A549 (cell line): ENCODE measurements around the gene KLHL29. TPM values are rescaled to one million over a fixed set of nuclear protein-coding genes. Genes with fewer than 3 reads are reported as not detected.

Experiments
- ATAC-seq, 2 experiments: fragments of 200-7000 bp in 1 of 2; fragments of >200 bp in 1 of 2; cut with Nextera tagmentation in 1 of 2; cut with Tn5 transposase in 1 of 2; 3 replicates each; pipeline versions ENCODE4 v1.8.0 to v1.9.1; 2018 to 2020; ENCODE audit warnings: mild to moderate bottlenecking in 1 of 2, moderate library complexity in 1 of 2
- CTCF ChIA-PET: fragments of 300-600 bp; sonication (Branson Sonifier 250); formaldehyde crosslinking; extraction: SDS; loops from one replicate; lab custom pipeline; 2021; ENCODE audit warnings: antibody characterized with exemption, inconsistent platforms; lab: Yijun Ruan, JAX
- POLR2A ChIA-PET: fragments of 350-600 bp; formaldehyde crosslinking; extraction: SDS; loops from one replicate; lab custom pipeline; 2021; ENCODE audit warnings: antibody characterized with exemption, inconsistent platforms; lab: Yijun Ruan, JAX
- DNase-seq, 2 experiments: peaks; one replicate each; pipeline versions ENCODE4 v3.0.0 to v3.0.0-alpha.2; 2011 to 2016; ENCODE audit warnings: low read depth in 1 of 2, low spot score in 1 of 2
- FAIRE-seq: peaks from 2 replicates; lab custom pipeline; 2011; peaks lifted over from hg19 to GRCh38; lab: Jason Lieb, UNC
- H3K27ac ChIP-seq, 2 experiments: fragments of >200 bp; sonication (Bioruptor Twin); formaldehyde crosslinking; 3 replicates each; pipeline ENCODE4 v1.5.1; 2016 to 2017
- H3K4me1 ChIP-seq: fragments of >200 bp; sonication (Bioruptor Twin); formaldehyde crosslinking; 3 replicates; pipeline ENCODE4 v1.6.1; 2016
- H3K4me2 ChIP-seq: fragments of >200 bp; sonication (Bioruptor Twin); formaldehyde crosslinking; 3 replicates; pipeline ENCODE4 v1.6.1; 2016
- H3K4me3 ChIP-seq: fragments of >200 bp; sonication (Bioruptor Twin); formaldehyde crosslinking; 3 replicates; pipeline ENCODE4 v1.5.1; 2016
- H3K9me3 ChIP-seq: fragments of >200 bp; sonication (Bioruptor Twin); formaldehyde crosslinking; 3 replicates; pipeline ENCODE4 v1.6.1; 2016
- BCL3 ChIP-seq: fragments of >200 bp; sonication (Bioruptor Twin); formaldehyde crosslinking; IDR thresholded peaks from 3 replicates; pipeline ENCODE4 v1.6.1; 2016
- CTCF ChIP-seq: fragments of >200 bp; sonication (Bioruptor Twin); formaldehyde crosslinking; IDR thresholded peaks from 3 replicates; pipeline ENCODE4 v1.5.1; 2016
- EHF ChIP-seq: fragments of 250-450 bp; sonication (Bioruptor Pico); IDR thresholded peaks from 2 replicates; pipeline ENCODE4 v1.5.0; 2020; ENCODE audit warnings: mild to moderate bottlenecking
- ESRRA ChIP-seq: fragments of 150-350 bp; IDR thresholded peaks from 2 replicates; pipeline ENCODE4 v1.6.1; 2014; ENCODE audit warnings: mild to moderate bottlenecking, low read length, borderline replicate concordance
- FOSB ChIP-seq: fragments of 250-450 bp; sonication (Bioruptor Pico); IDR thresholded peaks from 2 replicates; pipeline ENCODE4 v1.5.0; 2020; ENCODE audit warnings: mild to moderate bottlenecking, moderate library complexity
- FOSL2 ChIP-seq, 2 experiments: fragments of 450-650 bp in 1 of 2; fragments of >200 bp in 1 of 2; sonication (Bioruptor Twin) in 1 of 2; formaldehyde crosslinking; IDR thresholded peaks; 2 replicates each; pipeline versions ENCODE4 v1.5.0 to v1.6.1; 2016 to 2020; ENCODE audit warnings: mild to moderate bottlenecking in 1 of 2, moderate library complexity in 1 of 2
- FOXS1 ChIP-seq: fragments of 250-450 bp; sonication (Bioruptor Pico); IDR thresholded peaks from 2 replicates; pipeline ENCODE4 v1.5.0; 2020; ENCODE audit warnings: mild to moderate bottlenecking, moderate library complexity
- HDAC2 ChIP-seq: fragments of 200-600 bp; sonication (generic); IDR thresholded peaks from 2 replicates; pipeline ENCODE4 v1.6.1; 2016
- HEYL ChIP-seq: fragments of 250-450 bp; sonication (Bioruptor Pico); IDR thresholded peaks from 2 replicates; pipeline ENCODE4 v1.8.0; 2021; ENCODE audit warnings: mild to moderate bottlenecking, moderate library complexity
- HMGXB4 ChIP-seq: fragments of 250-450 bp; sonication (Bioruptor Pico); IDR thresholded peaks from 2 replicates; pipeline ENCODE4 v1.5.0; 2021; ENCODE audit warnings: mild to moderate bottlenecking, moderate library complexity, borderline replicate concordance
- HOXA7 ChIP-seq: fragments of 250-450 bp; sonication (Bioruptor Pico); IDR thresholded peaks from 2 replicates; pipeline ENCODE4 v1.5.0; 2020; ENCODE audit warnings: mild to moderate bottlenecking, moderate library complexity
- JUNB ChIP-seq: fragments of >200 bp; sonication (Bioruptor Twin); formaldehyde crosslinking; IDR thresholded peaks from 2 replicates; pipeline ENCODE4 v1.6.1; 2016
- KDM1A ChIP-seq: fragments of 200-600 bp; sonication (generic); IDR thresholded peaks from 2 replicates; pipeline ENCODE4 v1.6.1; 2016; ENCODE audit warnings: low read depth, mild to moderate bottlenecking
- KDM5A ChIP-seq: fragments of 200-600 bp; sonication (generic); IDR thresholded peaks from 2 replicates; pipeline ENCODE4 v1.6.1; 2016; ENCODE audit warnings: antibody characterized with exemption, mild to moderate bottlenecking
- MAX ChIP-seq: IDR thresholded peaks from 2 replicates; pipeline ENCODE4 v1.6.1; 2012
- MAZ ChIP-seq: fragments of 150-350 bp; IDR thresholded peaks from 2 replicates; pipeline ENCODE4 v1.6.1; 2014; ENCODE audit warnings: antibody characterized with exemption, low read depth, low read length, borderline replicate concordance
- MYC ChIP-seq: IDR thresholded peaks from 2 replicates; pipeline ENCODE4 v1.6.1; 2012; ENCODE audit warnings: mild to moderate bottlenecking, inconsistent platforms, low read length, improper control_type of control experiment, borderline replicate concordance
- NPAS2 ChIP-seq: fragments of 250-450 bp; sonication (Bioruptor Pico); IDR thresholded peaks from 2 replicates; pipeline ENCODE4 v1.8.0; 2022; ENCODE audit warnings: mild to moderate bottlenecking, moderate library complexity, borderline replicate concordance
- PHF8 ChIP-seq: fragments of 200-600 bp; sonication (generic); IDR thresholded peaks from 2 replicates; pipeline ENCODE4 v1.6.1; 2016; ENCODE audit warnings: low read depth, mild to moderate bottlenecking, antibody characterized with exemption, moderate library complexity, borderline replicate concordance
- POLR2A ChIP-seq: IDR thresholded peaks from 2 replicates; pipeline ENCODE4 v1.6.1; 2012; ENCODE audit warnings: mild to moderate bottlenecking, low read length
- RFX5 ChIP-seq: fragments of 450-650 bp; IDR thresholded peaks from 2 replicates; pipeline ENCODE4 v1.7.1; 2014; ENCODE audit warnings: antibody characterized with exemption, mild to moderate bottlenecking, moderate library complexity
- SREBF2 ChIP-seq: fragments of 450-650 bp; IDR thresholded peaks from 2 replicates; pipeline ENCODE4 v1.6.1; 2014; ENCODE audit warnings: mild to moderate bottlenecking, moderate library complexity
- TFCP2L1 ChIP-seq: fragments of 250-450 bp; sonication (Bioruptor Pico); IDR thresholded peaks from 2 replicates; pipeline ENCODE4 v1.5.0; 2021; ENCODE audit warnings: mild to moderate bottlenecking
- TP53 ChIP-seq: fragments of 250-450 bp; sonication (Bioruptor Pico); IDR thresholded peaks from 2 replicates; pipeline ENCODE4 v1.5.0; 2021; ENCODE audit warnings: mild to moderate bottlenecking, moderate library complexity
- USF2 ChIP-seq: fragments of 450-650 bp; IDR thresholded peaks from 2 replicates; pipeline ENCODE4 v1.6.1; 2014; ENCODE audit warnings: antibody characterized with exemption
- WGBS: methylation state at CpG from one replicate; pipeline ENCODE4 v1.1.6; 2017; ENCODE audit errors: missing lambda C conversion rate; 5-methylcytosine and 5-hydroxymethylcytosine counted together
- polyA plus RNA-seq, 4 experiments: library from polyadenylated mRNA; depleted of rRNA in 3 of 4; stranded (reverse); fragments of >200 nt; fragmentation: RNase III in 1 of 4; extraction: RNeasy Plus Mini Kit Qiagen cat#74134 plus additional on column Dnase treatment in 1 of 4; gene quantifications; 2 replicates in 3 of 4; 3 replicates in 1 of 4; pipeline ENCODE4 v1.2.3, GENCODE V29; 2011 to 2017

The KLHL29 gene
- polyA plus RNA-seq, 2 of the 4 experiments (the other 2 are of a cell fraction) = 1.3 to 2.5 TPM

- TF ChIP-seq NPAS2 (CRISPR knock-in tag) = no peak
- TF ChIP-seq EHF (CRISPR knock-in tag) = no peak
- TF ChIP-seq FOSL2 (IDR thresholded peaks at IDR 0.05) = no peak
- no peak for TF ChIP-seq FOSL2 (CRISPR knock-in tag; IDR thresholded peaks at IDR 0.05)
- TF ChIP-seq MYC = no peak
- TF ChIP-seq MAX = no peak
- no peak for TF ChIP-seq FOSB
- TF ChIP-seq FOXS1 (CRISPR knock-in tag) = no peak
- no peak for TF ChIP-seq MAZ
- TF ChIP-seq ESRRA = no peak
- TF ChIP-seq RFX5 = no peak
- no peak for TF ChIP-seq KDM1A
- no peak for TF ChIP-seq KDM5A
- no peak for TF ChIP-seq TFCP2L1 (CRISPR knock-in tag)
- no peak for TF ChIP-seq BCL3
- no peak for TF ChIP-seq HOXA7 (CRISPR knock-in tag)
- TF ChIP-seq POLR2A = no peak
- TF ChIP-seq USF2 = no peak
- no peak for TF ChIP-seq TP53 (CRISPR knock-in tag)
- no peak for TF ChIP-seq CTCF
- TF ChIP-seq, all 56 proteins: peak for 0
- no peak for FAIRE-seq
- H3K4me3 ChIP-seq = no peak overlapping the region
- H3K27ac ChIP-seq = no peak overlapping the region
- no peak for DNase-seq
- POLR2A ChIA-PET = no interaction called here
- H3K9me3 ChIP-seq = no peaks in the 10 kb centered on the region
- no peak overlapping the region for H3K4me2 ChIP-seq
- 71% methylated on average over 10 of the region's 11 CpGs for WGBS
- peaks cover 23% of the 10 kb centered on the region; the same call in 2 of the 3 replicates for H3K4me1 ChIP-seq
- CTCF ChIA-PET = interaction anchor here (1.4 kb wide), 1 partner anchor 31 kb away, joined by 3 read pairs; no protein-coding TSS in a partner anchor
- ATAC-seq = no peak
Measured at GRCh38 chr2:23422089-23423061, 37.4 kb downstream of the KLHL29 start.

- DNase-seq = no peak
- no peak overlapping the region for H3K27ac ChIP-seq
- FAIRE-seq = no peak
- no peak for TF ChIP-seq HDAC2
- no peak for TF ChIP-seq FOSB
- no peak for TF ChIP-seq HMGXB4 (CRISPR knock-in tag)
- no peak for TF ChIP-seq PHF8
- TF ChIP-seq TFCP2L1 (CRISPR knock-in tag) = no peak
- no peak for TF ChIP-seq HEYL (CRISPR knock-in tag)
- no peak for TF ChIP-seq MYC
- TF ChIP-seq ESRRA = no peak
- TF ChIP-seq SREBF2 = no peak
- no peak for TF ChIP-seq JUNB
- H3K9me3 ChIP-seq = no peaks in the 10 kb centered on the region
- ChIA-PET POLR2A (no interaction called here), CTCF (interaction anchor here (1.4 to 2.0 kb wide), 2 partner anchors 9 to 32 kb away, joined by 3 to 5 read pairs; no protein-coding TSS in a partner anchor)
- no peak; a peak in 1 of 6 replicates for ATAC-seq
- H3K4me1 ChIP-seq = peaks cover 21% of the 10 kb centered on the region; the same call in 2 of the 3 replicates
- H3K4me3 ChIP-seq = no peak overlapping the region
- no peak overlapping the region for H3K4me2 ChIP-seq
- 90% methylated on average over 28 of the region's 31 CpGs for WGBS
Measured at GRCh38 chr2:23423062-23423872, 38.3 kb downstream of the KLHL29 start.
